Body of pancreas (tissue), 4 donors: ENCODE results near the gene LEMD2. TPM values are rescaled to one million over a fixed set of nuclear protein-coding genes. Genes with fewer than 3 reads are reported as not detected.

Experiments used
- ATAC-seq: fragments of 150-250 bp; one replicate; pipeline ENCODE4 v1.9.1; 2016
- DNase-seq, 4 donors: peaks; one replicate each; pipeline ENCODE4 v3.0.0-alpha.2; 2019
- H3K27ac ChIP-seq, 4 donors: fragments of 200-600 bp; sonication (generic); 1 replicate in 3 of 4; 2 replicates in 1 of 4; pipeline versions ENCODE4 v1.5.1 to v1.6.1; 2016 to 2019; ENCODE audit warnings: mild to moderate bottlenecking in 1 of 4, mixed read lengths in 1 of 4, moderate library complexity in 1 of 4
- H3K27me3 ChIP-seq, 2 donors: fragments of 200-600 bp; sonication (generic); one replicate each; pipeline ENCODE4 v1.6.0; 2016; ENCODE audit warnings: mild to moderate bottlenecking in 1 of 2
- H3K36me3 ChIP-seq, 2 donors: fragments of 200-600 bp; sonication (generic); replicated peaks in 1 of 2; 2 replicates each; pipeline ENCODE4 v1.5.1; 2016; ENCODE audit warnings: low read depth in 2 of 2; ENCODE audit not compliant: insufficient read depth in 1 of 2
- H3K4me1 ChIP-seq: fragments of 200-600 bp; sonication (generic); one replicate; pipeline ENCODE4 v1.6.0; 2016
- H3K4me3 ChIP-seq, 2 donors: fragments of 200-600 bp; sonication (generic); 1 replicate in 1 of 2; 2 replicates in 1 of 2; pipeline ENCODE4 v1.5.1; 2016 to 2019
- H3K9me3 ChIP-seq, 3 donors: fragments of 200-600 bp; sonication (generic); 1 replicate in 2 of 3; 2 replicates in 1 of 3; pipeline ENCODE4 v1.5.1; 2016
- CTCF ChIP-seq, 7 experiments: fragments of 450-650 bp in 4 of 7; fragments of 200-600 bp in 3 of 7; sonication (generic) in 3 of 7; IDR thresholded peaks; one replicate each; pipeline ENCODE4 v1.5.1; 2016 to 2019; ENCODE audit warnings: antibody characterized with exemption in 7 of 7
- POLR2A ChIP-seq, 3 donors: fragments of 450-650 bp; IDR thresholded peaks; one replicate each; pipeline ENCODE4 v1.6.1; 2016; ENCODE audit warnings: antibody characterized with exemption in 3 of 3, mild to moderate bottlenecking in 2 of 3
- WGBS, 2 donors: methylation state at CpG; one replicate each; pipeline ENCODE4 v1.1.5; 2017; 5-methylcytosine and 5-hydroxymethylcytosine counted together
- intact Hi-C: fragments of 100-400 bp; cut with DNase I; formaldehyde crosslinking; loops from one replicate; pipeline ENCODE4 v1.15.1; 2023
- total RNA-seq, 2 donors: library from RNA; depleted of rRNA; stranded (reverse); fragments of >200 nt; gene quantifications; one replicate each; pipeline ENCODE4 v1.1.0, GENCODE V29; 2016

Gene LEMD2
- total RNA-seq, 2 donors from 2014 or later, result 32.7 to 48.8 TPM

GRCh38 chr6:33794910-33795623 is 6.1 kb upstream of the LEMD2 start:
- intact Hi-C loops, result no loop called here
- Histone ChIP-seq H3K36me3 (no peaks in the 10 kb centered on the region), H3K9me3 (no peaks in the 10 kb centered on the region), H3K4me1 (no peaks in the 10 kb centered on the region), H3K27me3 (no peaks in the 10 kb centered on the region), H3K4me3 (no peak overlapping the region), H3K27ac (no peak overlapping the region)
- DNase-seq (no peak), ATAC-seq (no peak)
- WGBS, 2 donors, result 49% methylated on average over 10 to 14 of the region's 14 CpGs
- TF ChIP-seq CTCF (IDR thresholded peaks at IDR 0.05) (no peak), POLR2A (IDR thresholded peaks at IDR 0.05) (no peak)

DNA sequence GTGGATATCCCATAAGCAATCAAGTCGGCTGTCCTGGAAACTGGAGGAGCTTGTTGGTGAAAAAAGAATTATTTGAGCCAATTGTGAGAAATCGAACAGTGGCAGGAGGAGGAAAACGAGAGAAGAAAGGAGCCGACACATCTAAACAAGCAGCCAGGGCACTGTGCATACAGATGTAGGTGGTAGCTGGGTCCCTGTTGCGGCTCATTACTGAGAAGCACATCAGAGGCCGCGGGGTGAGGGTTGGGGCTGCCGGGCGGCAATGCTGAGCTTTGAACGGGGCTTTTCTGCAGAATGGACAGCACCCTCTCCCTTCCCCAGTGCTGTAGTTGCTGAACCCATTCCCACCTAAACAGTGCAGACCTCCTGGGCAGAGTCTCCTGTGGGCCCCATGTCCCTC is 4.1 kb upstream of the LEMD2 start:
- peaks cover 6% of the 10 kb centered on the region for H3K4me1 ChIP-seq
- intact Hi-C loops, result no loop called here
- no peaks in the 10 kb centered on the region for H3K9me3 ChIP-seq
- no peaks in the 10 kb centered on the region for H3K36me3 ChIP-seq
- H3K27ac ChIP-seq, result no peak overlapping the region
- H3K4me3 ChIP-seq, result no peak overlapping the region
- H3K27me3 ChIP-seq, result no peaks in the 10 kb centered on the region
- ATAC-seq (no peak), DNase-seq (no peak)
- TF ChIP-seq POLR2A (IDR thresholded peaks at IDR 0.05), result no peak
- no peak for TF ChIP-seq CTCF (IDR thresholded peaks at IDR 0.05)
- WGBS, 2 donors, result 43 to 44% methylated on average over 10 of the region's 10 CpGs

- H3K4me1 ChIP-seq, result peaks cover 20% of the 10 kb centered on the region
- intact Hi-C loops, result no loop called here
- TF ChIP-seq CTCF (IDR thresholded peaks at IDR 0.05) (no peak), POLR2A (IDR thresholded peaks at IDR 0.05) (no peak)
- no peak overlapping the region for H3K4me3 ChIP-seq
- DNase-seq, result no peak
- no peaks in the 10 kb centered on the region for H3K27me3 ChIP-seq
- H3K36me3 ChIP-seq, result no peaks in the 10 kb centered on the region
- H3K9me3 ChIP-seq, result no peaks in the 10 kb centered on the region
- WGBS, 2 donors, result 61 to 69% methylated on average over 7 of the region's 7 CpGs
- no peak overlapping the region for H3K27ac ChIP-seq
- ATAC-seq, result no peak
Observed at GRCh38 chr6:33791620-33792019, 2.7 kb upstream of the LEMD2 start.

GRCh38 chr6:33790910-33791309 is 2.0 kb upstream of the LEMD2 start:
- no peak for TF ChIP-seq CTCF (IDR thresholded peaks at IDR 0.05)
- no peak for TF ChIP-seq POLR2A (IDR thresholded peaks at IDR 0.05)
- no peak overlapping the region for H3K4me3 ChIP-seq
- no peaks in the 10 kb centered on the region for H3K36me3 ChIP-seq
- no peak overlapping the region for H3K27ac ChIP-seq
- intact Hi-C loops, result no loop called here
- ATAC-seq (no peak), DNase-seq (no peak)
- no peaks in the 10 kb centered on the region for H3K9me3 ChIP-seq
- no peaks in the 10 kb centered on the region for H3K27me3 ChIP-seq
- peaks cover 27% of the 10 kb centered on the region for H3K4me1 ChIP-seq
- 89 to 92% methylated on average over 5 of the region's 5 CpGs for WGBS, 2 donors

GRCh38 chr6:33790379-33790778 is 1.4 kb upstream of the LEMD2 start:
- Histone ChIP-seq H3K9me3 (no peaks in the 10 kb centered on the region), H3K27me3 (no peaks in the 10 kb centered on the region), H3K27ac (no peak overlapping the region), H3K36me3 (no peaks in the 10 kb centered on the region), H3K4me3 (no peak overlapping the region), H3K4me1 (peaks cover 32% of the 10 kb centered on the region)
- no peak for ATAC-seq
- 68 to 69% methylated on average over 2 of the region's 2 CpGs for WGBS, 2 donors
- no peak for TF ChIP-seq CTCF (IDR thresholded peaks at IDR 0.05)
- no peak for TF ChIP-seq POLR2A (IDR thresholded peaks at IDR 0.05)
- intact Hi-C loops, result no loop called here
- no peak for DNase-seq
